NCI-H82 (cell line): Measurements from ENCODE around the gene C12orf54.
A peak's percentile ranks its signal among the peaks of the same experiment; 100 is the strongest.
"Not testable (repeated sequence)": the region's sequence is repeated elsewhere in the genome, so short reads cannot be mapped to it uniquely, and the experiment has no call there.

ENCODE experiments used
- DNase-seq: peaks from one replicate; lab custom pipeline; 2025; lab: John Stamatoyannopoulos, UW

The C12orf54 gene

GRCh38 chr12:48510111-48510510 lies 27.8 kb downstream of the C12orf54 start:
- DNase-seq: no peak

GRCh38 chr12:48512855-48513254 lies 30.6 kb downstream of the C12orf54 start:
- no peak for DNase-seq

- no peak for DNase-seq
Measured at GRCh38 chr12:48514728-48515127, 32.4 kb downstream of the C12orf54 start.

GRCh38 chr12:48520381-48520780 lies 38.1 kb downstream of the C12orf54 start:
- DNase-seq: not testable (repeated sequence)

GRCh38 chr12:48525332-48525731 lies 43.0 kb downstream of the C12orf54 start, which contains the start of gene OR8S1:
Gene OR8S1, plus strand, starts transcription at chr12:48525632. Its CDS starts 0 bp downstream, at chr12:48525632.
- DNase-seq: no peak

- DNase-seq: no peak
Measured at GRCh38 chr12:48527891-48528670, 45.8 kb downstream of the C12orf54 start.

GRCh38 chr12:48532601-48533000 lies 50.3 kb downstream of the C12orf54 start:
- DNase-seq: no peak

GRCh38 chr12:48536602-48537001 lies 54.3 kb downstream of the C12orf54 start:
- DNase-seq: no peak

- DNase-seq: peak; percentile 66
Measured at GRCh38 chr12:48542300-48542928, 60.1 kb downstream of the C12orf54 start.

GRCh38 chr12:48545833-48546469 lies 63.7 kb downstream of the C12orf54 start:
- no peak for DNase-seq
